T-cell (primary cell): ENCODE data around the gene RPL36. TPM values are rescaled to one million over a fixed set of nuclear protein-coding genes. Genes with fewer than 3 reads are reported as not detected.

ENCODE experiments used
- ATAC-seq, 4 experiments: fragments of 200-7000 bp in 3 of 4; fragments of 150-1000 bp in 1 of 4; cut with Tn5 transposase; replicated peaks in 1 of 4; 1 replicate in 3 of 4; 2 replicates in 1 of 4; pipeline ENCODE4 v1.10.0; 2021; ENCODE audit warnings: moderate library complexity in 3 of 4, mild to moderate bottlenecking in 2 of 4, moderate number of reproducible peaks in 1 of 4
- CTCF ChIA-PET, 2 donors: fragments of 300-600 bp; sonication (Branson Sonifier 250); formaldehyde crosslinking; loops; one replicate each; lab custom pipeline; 2022; ENCODE audit warnings: antibody characterized with exemption in 2 of 2; lab: Charles Lee
- POLR2A ChIA-PET, 2 donors: fragments of 300-600 bp; sonication (Branson Sonifier 250); formaldehyde crosslinking; loops; one replicate each; lab custom pipeline; 2022; ENCODE audit warnings: antibody characterized with exemption in 2 of 2; lab: Charles Lee
- DNase-seq, 35 experiments: peaks; one replicate each; pipeline versions ENCODE4 v3.0.0 to v3.0.0-alpha.2; 2013 to 2023
- H3K27ac ChIP-seq: one replicate; pipeline ENCODE4 v1.5.1; 2013; ENCODE audit warnings: low read length
- H3K27me3 ChIP-seq, 2 experiments: replicated peaks in 1 of 2; 1 replicate in 1 of 2; 2 replicates in 1 of 2; pipeline versions ENCODE4 v1.6.1 to v1.7.0; 2013; ENCODE audit warnings: low read length in 1 of 2, mixed read lengths in 1 of 2; ENCODE audit not compliant: control insufficient read depth in 2 of 2, insufficient read depth in 2 of 2; ENCODE audit errors: extremely low read depth in 1 of 2
- H3K36me3 ChIP-seq, 2 donors: 1 replicate in 1 of 2; 2 replicates in 1 of 2; pipeline versions ENCODE4 v1.6.1 to v1.7.0; 2013; ENCODE audit warnings: low read length in 1 of 2; ENCODE audit not compliant: control insufficient read depth in 2 of 2, insufficient read depth in 1 of 2; ENCODE audit errors: extremely low read depth in 1 of 2
- H3K4me1 ChIP-seq, 2 experiments: 1 replicate in 1 of 2; 2 replicates in 1 of 2; pipeline versions ENCODE4 v1.6.1 to v1.7.0; 2013; ENCODE audit warnings: low read length in 2 of 2, mixed read lengths in 1 of 2; ENCODE audit not compliant: insufficient read depth in 2 of 2, control insufficient read depth in 1 of 2; ENCODE audit errors: extremely low read depth in 1 of 2
- H3K4me3 ChIP-seq, 2 donors: 1 replicate in 1 of 2; 2 replicates in 1 of 2; pipeline versions ENCODE4 v1.5.1 to v1.7.0; 2013; ENCODE audit warnings: mild to moderate bottlenecking in 2 of 2, low read length in 1 of 2, moderate library complexity in 1 of 2; ENCODE audit not compliant: control insufficient read depth in 1 of 2; ENCODE audit errors: extremely low read depth in 1 of 2
- H3K9me3 ChIP-seq: 2 replicates; pipeline ENCODE4 v1.7.0; 2013
- H3K27ac Mint-ChIP-seq, 2 donors: one replicate each; pipeline ENCODE4 v1.8.0; 2020 to 2021; ENCODE audit warnings: mild to moderate bottlenecking in 2 of 2, mixed read lengths in 2 of 2
- H3K27me3 Mint-ChIP-seq, 2 donors: one replicate each; pipeline ENCODE4 v1.8.0; 2021 to 2022; ENCODE audit warnings: mixed read lengths in 2 of 2
- H3K36me3 Mint-ChIP-seq: one replicate; pipeline ENCODE4 v1.8.0; 2021; ENCODE audit warnings: mixed read lengths
- H3K4me1 Mint-ChIP-seq, 3 donors: one replicate each; pipeline ENCODE4 v1.8.0; 2020 to 2022; ENCODE audit warnings: mixed read lengths in 3 of 3, mild to moderate bottlenecking in 1 of 3
- H3K4me3 Mint-ChIP-seq, 3 donors: one replicate each; pipeline ENCODE4 v1.8.0; 2020 to 2022; ENCODE audit warnings: mild to moderate bottlenecking in 3 of 3, mixed read lengths in 3 of 3, moderate library complexity in 3 of 3
- H3K9me3 Mint-ChIP-seq, 3 donors: one replicate each; pipeline ENCODE4 v1.8.0; 2020 to 2022; ENCODE audit warnings: mixed read lengths in 3 of 3
- WGBS: methylation state at CpG from one replicate; pipeline ENCODE4 v1.1.5; 2013; ENCODE audit warnings: missing lambda C conversion rate; ENCODE audit not compliant: insufficient coverage; 5-methylcytosine and 5-hydroxymethylcytosine counted together
- total RNA-seq, 35 experiments: library from RNA in 6 of 35; stranded (reverse) in 6 of 35; fragments of 120-200 nt in 1 of 35; gene quantifications; one replicate each; pipeline versions ENCODE4 v1.2.1 to v1.2.4 and lab custom pipeline; 2013 to 2026

The RPL36 gene
- total RNA-seq, 5 donors from 2014 or later (not counting 1 experiment from before 2014, with no cell fraction given), result 1,208 to 1,613 (median 1,528) TPM

DNA sequence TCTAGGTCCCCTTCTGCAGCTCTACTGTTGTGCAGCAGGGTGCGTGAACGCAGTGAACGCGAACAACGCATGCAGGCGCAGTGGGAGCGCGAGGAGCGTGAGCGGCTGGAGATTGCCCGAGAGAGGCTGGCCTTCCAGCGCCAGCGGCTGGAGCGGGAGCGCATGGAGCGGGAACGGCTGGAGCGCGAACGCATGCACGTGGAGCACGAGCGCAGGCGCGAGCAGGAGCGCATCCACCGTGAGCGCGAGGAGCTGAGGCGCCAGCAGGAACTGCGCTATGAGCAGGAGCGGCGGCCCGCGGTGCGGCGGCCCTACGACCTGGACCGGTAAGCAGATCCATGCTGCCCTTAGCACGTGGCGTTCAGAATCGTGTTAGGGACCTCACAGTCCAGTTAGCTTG, 28.6 kb upstream of the RPL36 start:
- Mint-ChIP-seq H3K27me3 (no peaks in the 10 kb centered on the region), H3K4me3 (no peak overlapping the region), H3K9me3 (no peaks in the 10 kb centered on the region), H3K36me3 (peaks cover 44% of the 10 kb centered on the region), H3K4me1 (no peaks in the 10 kb centered on the region), H3K27ac (no peak overlapping the region)
- Histone ChIP-seq H3K4me3 (no peak overlapping the region), H3K27ac (no peak overlapping the region), H3K4me1 (no peaks in the 10 kb centered on the region), H3K36me3 (peaks cover 45 to 91% of the 10 kb centered on the region in 2 donors), H3K9me3 (no peaks in the 10 kb centered on the region), H3K27me3 (no peaks in the 10 kb centered on the region)
- ATAC-seq (no peak), DNase-seq (no peak)
- ChIA-PET CTCF (no interaction called here), POLR2A (no interaction called here)
- WGBS, result 98% methylated on average over 42 of the region's 42 CpGs

GRCh38 chr19:5663904-5664303, 26.2 kb upstream of the RPL36 start:
- 96% methylated on average over 15 of the region's 17 CpGs for WGBS
- DNase-seq (no peak), ATAC-seq (no peak)
- Mint-ChIP-seq H3K4me1 (no peaks in the 10 kb centered on the region), H3K9me3 (no peaks in the 10 kb centered on the region), H3K27ac (no peak overlapping the region), H3K27me3 (no peaks in the 10 kb centered on the region), H3K4me3 (no peak overlapping the region), H3K36me3 (peaks cover 46% of the 10 kb centered on the region)
- ChIA-PET POLR2A (no interaction called here), CTCF (no interaction called here)
- no peaks in the 10 kb centered on the region for H3K4me1 ChIP-seq
- H3K4me3 ChIP-seq, result no peak overlapping the region
- H3K9me3 ChIP-seq, result no peaks in the 10 kb centered on the region
- H3K27me3 ChIP-seq, result no peaks in the 10 kb centered on the region
- H3K27ac ChIP-seq, result no peak overlapping the region
- H3K36me3 ChIP-seq, result peaks cover 36 to 90% of the 10 kb centered on the region in 2 donors

DNA sequence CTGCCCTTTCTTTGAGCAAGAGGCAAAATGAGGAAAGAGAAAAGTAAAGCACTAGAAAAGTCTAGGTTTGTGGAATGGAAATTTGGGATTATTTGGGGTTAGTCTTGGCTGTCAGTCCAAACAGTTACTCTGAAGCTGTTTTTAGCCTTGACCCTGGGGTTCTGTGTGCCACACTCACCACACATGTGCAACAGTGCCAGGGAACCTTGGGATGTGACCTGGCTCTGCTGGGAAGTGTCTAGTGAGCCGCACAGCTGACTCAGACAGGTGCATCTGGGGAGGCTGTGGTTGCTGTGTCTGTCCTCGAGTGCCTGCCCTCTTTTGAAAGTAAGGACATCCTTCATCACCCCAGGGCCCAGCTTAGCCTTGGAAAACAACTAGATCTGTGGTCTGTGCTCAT, 25.6 kb upstream of the RPL36 start:
- DNase-seq, result no peak
- WGBS, result no CpG with 5 or more reads among the region's 2 CpGs
- ChIA-PET POLR2A (no interaction called here), CTCF (no interaction called here)
- Histone ChIP-seq H3K27me3 (no peaks in the 10 kb centered on the region), H3K4me3 (no peak overlapping the region), H3K4me1 (no peaks in the 10 kb centered on the region), H3K27ac (no peak overlapping the region), H3K9me3 (no peaks in the 10 kb centered on the region), H3K36me3 (peaks cover 36 to 91% of the 10 kb centered on the region in 2 donors)
- no peaks in the 10 kb centered on the region for H3K9me3 Mint-ChIP-seq
- H3K27me3 Mint-ChIP-seq, result no peaks in the 10 kb centered on the region
- peaks cover 50% of the 10 kb centered on the region for H3K36me3 Mint-ChIP-seq
- ATAC-seq, result no peak
- no peak overlapping the region for H3K4me3 Mint-ChIP-seq
- no peaks in the 10 kb centered on the region for H3K4me1 Mint-ChIP-seq
- no peak overlapping the region for H3K27ac Mint-ChIP-seq

DNA sequence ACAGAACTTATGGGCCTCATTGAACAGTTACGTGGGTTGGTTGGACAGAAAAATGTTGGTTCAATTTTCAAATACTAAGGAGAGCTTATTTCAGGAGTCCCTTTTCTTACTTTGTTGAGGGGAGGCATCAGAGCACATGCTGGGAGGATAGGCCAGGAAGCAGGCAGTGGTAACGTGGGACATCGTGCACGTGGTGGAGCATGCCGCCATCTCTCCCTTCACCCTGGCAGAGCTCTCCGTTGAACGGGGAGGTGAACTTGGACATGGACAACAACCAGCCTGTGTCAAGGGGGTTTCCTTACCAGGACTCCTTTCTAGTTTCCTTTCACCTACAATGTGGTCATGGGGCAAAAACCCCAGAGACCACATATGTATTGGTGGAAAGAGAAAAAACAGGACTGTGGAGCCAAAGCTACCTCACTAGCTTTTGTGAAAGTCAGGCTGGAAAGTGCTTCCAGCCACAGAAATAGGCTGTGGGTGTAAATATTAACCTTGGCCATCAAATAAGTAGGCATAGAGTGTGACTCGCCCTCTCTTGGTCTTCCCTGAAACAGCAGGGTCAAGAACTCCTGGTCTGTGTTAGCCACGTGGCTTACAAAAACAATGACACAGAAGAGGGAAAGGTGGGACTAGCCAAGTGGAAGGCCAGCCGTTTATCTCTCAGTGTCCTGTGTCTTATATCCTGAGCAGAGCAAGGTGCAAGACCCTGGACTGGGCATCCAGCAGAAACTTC, 24.1 kb upstream of the RPL36 start:
- WGBS, result 83% methylated on average over 4 of the region's 10 CpGs
- no peak for ATAC-seq
- H3K36me3 ChIP-seq, result peaks cover 34 to 82% of the 10 kb centered on the region in 2 donors
- no peaks in the 10 kb centered on the region for H3K9me3 Mint-ChIP-seq
- H3K27me3 Mint-ChIP-seq, result no peaks in the 10 kb centered on the region
- H3K27me3 ChIP-seq, result no peaks in the 10 kb centered on the region
- H3K4me1 ChIP-seq, result no peaks in the 10 kb centered on the region
- H3K36me3 Mint-ChIP-seq, result peaks cover 46% of the 10 kb centered on the region
- H3K27ac ChIP-seq, result no peak overlapping the region
- no peak overlapping the region for H3K4me3 Mint-ChIP-seq
- DNase-seq, result no peak
- no peaks in the 10 kb centered on the region for H3K9me3 ChIP-seq
- no peaks in the 10 kb centered on the region for H3K4me1 Mint-ChIP-seq
- no peak overlapping the region for H3K4me3 ChIP-seq
- POLR2A ChIA-PET, result no interaction called here
- CTCF ChIA-PET, result interaction anchor here in 1 of 2 donors (0.6 kb wide), 1 partner anchor 103 kb away, joined by 6 read pairs; no protein-coding TSS in a partner anchor
- H3K27ac Mint-ChIP-seq, result peak overlapping the region in 1 of 2 donors; percentile 28

DNA sequence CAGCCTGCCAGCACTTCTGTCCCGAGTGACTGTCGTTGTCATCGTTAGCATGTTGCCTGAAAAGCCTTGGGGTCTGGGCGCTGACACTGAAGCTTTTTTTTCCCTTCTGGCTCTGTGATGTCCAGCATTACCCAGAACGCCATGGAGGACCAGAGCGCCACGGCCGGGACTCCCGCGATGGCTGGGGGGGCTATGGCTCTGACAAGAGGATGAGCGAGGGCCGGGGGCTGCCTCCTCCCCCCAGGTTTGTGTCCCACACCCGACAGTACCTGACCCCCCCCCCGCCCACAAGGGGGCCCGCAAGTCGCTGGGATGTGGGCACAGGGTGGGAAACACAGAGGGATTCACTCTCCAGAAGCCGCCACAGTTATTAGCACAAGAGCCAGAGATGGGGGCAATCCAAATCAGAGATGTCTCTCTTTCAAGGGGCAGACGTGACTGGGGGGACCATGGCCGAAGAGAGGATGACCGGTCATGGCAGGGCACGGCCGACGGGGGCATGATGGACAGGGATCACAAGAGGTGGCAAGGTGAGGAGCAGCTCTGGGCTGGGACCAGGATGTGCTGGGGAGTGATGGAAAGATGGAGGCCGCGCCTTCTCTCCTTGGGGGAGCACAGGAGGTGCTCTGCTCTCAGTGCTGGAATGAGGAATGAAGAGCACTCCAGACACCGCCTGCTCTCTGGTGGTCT, 23.0 kb upstream of the RPL36 start:
- Histone ChIP-seq H3K27ac (no peak overlapping the region), H3K9me3 (no peaks in the 10 kb centered on the region), H3K27me3 (no peaks in the 10 kb centered on the region), H3K36me3 (peaks cover 31 to 70% of the 10 kb centered on the region in 2 donors), H3K4me1 (no peaks in the 10 kb centered on the region), H3K4me3 (no peak overlapping the region)
- Mint-ChIP-seq H3K36me3 (peaks cover 42% of the 10 kb centered on the region), H3K4me1 (no peaks in the 10 kb centered on the region), H3K27ac (no peak overlapping the region), H3K4me3 (no peak overlapping the region), H3K27me3 (no peaks in the 10 kb centered on the region), H3K9me3 (no peaks in the 10 kb centered on the region)
- no peak for ATAC-seq
- POLR2A ChIA-PET, result no interaction called here
- CTCF ChIA-PET, result no interaction called here
- no peak for DNase-seq
- 96% methylated on average over 20 of the region's 26 CpGs for WGBS

GRCh38 chr19:5667751-5668271, 22.3 kb upstream of the RPL36 start:
- no peak overlapping the region for H3K4me3 Mint-ChIP-seq
- no peak overlapping the region for H3K4me3 ChIP-seq
- ChIA-PET CTCF (no interaction called here), POLR2A (interaction anchor here in 1 of 2 donors (0.7 kb wide), 1 partner anchor 49 kb away, joined by 3 read pairs; no protein-coding TSS in a partner anchor)
- no peaks in the 10 kb centered on the region for H3K27me3 Mint-ChIP-seq
- H3K27ac Mint-ChIP-seq, result no peak overlapping the region
- no peaks in the 10 kb centered on the region for H3K4me1 Mint-ChIP-seq
- DNase-seq (no peak), ATAC-seq (no peak)
- H3K9me3 Mint-ChIP-seq, result no peaks in the 10 kb centered on the region
- H3K36me3 ChIP-seq, result peaks cover 26 to 65% of the 10 kb centered on the region in 2 donors
- H3K27ac ChIP-seq, result no peak overlapping the region
- no peaks in the 10 kb centered on the region for H3K27me3 ChIP-seq
- no peaks in the 10 kb centered on the region for H3K9me3 ChIP-seq
- H3K36me3 Mint-ChIP-seq, result peaks cover 42% of the 10 kb centered on the region
- 97% methylated on average over 19 of the region's 22 CpGs for WGBS
- H3K4me1 ChIP-seq, result no peaks in the 10 kb centered on the region
